Panc1 (cell line): ENCODE results near the gene GALNT9. TPM values are rescaled to one million over a fixed set of nuclear protein-coding genes. Genes with fewer than 3 reads are reported as not detected.
A peak's percentile ranks its signal among the peaks of the same experiment; 100 is the strongest.
"Not testable (repeated sequence)": the region's sequence is repeated elsewhere in the genome, so short reads cannot be mapped to it uniquely, and the experiment has no call there.

Experiments used
- ATAC-seq: fragments of 200-7000 bp; cut with Tn5 transposase; 2 replicates; pipeline ENCODE4 v1.9.1; 2020; ENCODE audit warnings: mild to moderate bottlenecking, moderate library complexity
- Bru-seq: library from RNA; stranded (reverse); fragments of 400-500 nt; gene quantifications from one replicate; lab custom pipeline; 2021; lab: Mats Ljungman, UMichigan
- BruChase-seq, 2 experiments: library from RNA; stranded (reverse); fragments of 400-500 nt; gene quantifications; one replicate each; lab custom pipeline; 2021; lab: Mats Ljungman, UMichigan
- BruUV-seq: library from RNA; stranded (reverse); fragments of 400-500 nt; replicated peaks from 2 replicates; lab custom pipeline; 2021; lab: Mats Ljungman, UMichigan
- CTCF ChIA-PET: fragments of 300-600 bp; sonication (Branson Sonifier 250); formaldehyde crosslinking; loops from one replicate; lab custom pipeline; 2022; ENCODE audit warnings: antibody characterized with exemption; lab: Charles Lee
- POLR2A ChIA-PET: fragments of 300-600 bp; sonication (Branson Sonifier 250); formaldehyde crosslinking; loops from one replicate; lab custom pipeline; 2022; ENCODE audit warnings: antibody characterized with exemption; lab: Charles Lee
- DNase-seq: peaks from one replicate; pipeline ENCODE4 v3.0.0-alpha.2; 2010; ENCODE audit warnings: low read depth, low spot score
- H3K27ac ChIP-seq: 2 replicates; pipeline ENCODE4 v1.5.1; 2011; ENCODE audit warnings: mild to moderate bottlenecking, low read length, inconsistent platforms
- H3K27me3 ChIP-seq: fragments of 200-500 bp; sonication (Bioruptor generic); 2 replicates; pipeline ENCODE4 v1.6.0; 2014; ENCODE audit warnings: low read length, inconsistent platforms; ENCODE audit not compliant: control insufficient read depth, insufficient read depth
- H3K36me3 ChIP-seq: fragments of 200-500 bp; sonication (Bioruptor generic); 2 replicates; pipeline ENCODE4 v1.5.1; 2014; ENCODE audit warnings: inconsistent platforms, mild to moderate bottlenecking, low read length, moderate library complexity; ENCODE audit not compliant: control insufficient read depth, insufficient read depth
- H3K4me1 ChIP-seq: 2 replicates; pipeline ENCODE4 v1.5.1; 2011; ENCODE audit warnings: inconsistent platforms, mild to moderate bottlenecking, low read length, moderate library complexity; ENCODE audit not compliant: control insufficient read depth, insufficient read depth
- H3K4me3 ChIP-seq, 2 experiments: 2 replicates each; pipeline ENCODE4 v1.5.1; 2011 to 2012; ENCODE audit warnings: low read depth in 2 of 2, low read length in 2 of 2, mild to moderate bottlenecking in 2 of 2, inconsistent platforms in 1 of 2, moderate library complexity in 1 of 2
- H3K9me3 ChIP-seq: fragments of 200-500 bp; sonication (Bioruptor generic); 2 replicates; pipeline ENCODE4 v1.5.1; 2014; ENCODE audit warnings: low read depth, mild to moderate bottlenecking, inconsistent platforms, low read length, moderate library complexity; ENCODE audit not compliant: control insufficient read depth, insufficient read depth
- CTCF ChIP-seq: fragments of 450-650 bp; IDR thresholded peaks from 2 replicates; pipeline ENCODE4 v1.5.1; 2017; ENCODE audit warnings: mild to moderate bottlenecking
- REST ChIP-seq, 2 experiments: IDR thresholded peaks; 2 replicates each; pipeline ENCODE4 v1.6.1; 2011 to 2012; ENCODE audit warnings: low read depth in 2 of 2, control low read depth in 1 of 2, low read length in 1 of 2, mild to moderate bottlenecking in 1 of 2, moderate library complexity in 1 of 2; ENCODE audit not compliant: insufficient read depth in 1 of 2
- SIN3A ChIP-seq: IDR thresholded peaks from 2 replicates; pipeline ENCODE4 v1.6.1; 2012; ENCODE audit warnings: low read depth, mild to moderate bottlenecking, low read length, moderate library complexity, borderline replicate concordance; ENCODE audit not compliant: insufficient read depth
- TCF7L2 ChIP-seq: IDR thresholded peaks from 2 replicates; pipeline ENCODE4 v1.6.1; 2011; ENCODE audit warnings: mild to moderate bottlenecking, low read depth, low read length, inconsistent platforms
- in situ Hi-C: cut with HindIII; loops from 2 replicates; pipeline ENCODE4 v1.10.0; 2016; ENCODE audit warnings: low sequenced_read_pairs, low pct_unique_long_range_greater_than_20kb
- intact Hi-C: fragments of 100-400 bp; cut with micrococcal nuclease; formaldehyde crosslinking; loops from one replicate; pipeline ENCODE4 v1.10.0; 2022; ENCODE audit not compliant: unreplicated experiment
- long read RNA-seq: library from polyadenylated mRNA; unstranded; transcript quantifications from one replicate; pipeline ENCODE4 v2.0.0, GENCODE V29; 2021; ENCODE audit not compliant: unreplicated experiment
- polyA plus RNA-seq: library from polyadenylated mRNA; unstranded; fragments of >200 nt; gene quantifications from one replicate; pipeline ENCODE4 v1.2.1, GENCODE V29; 2012; ENCODE audit warnings: missing spikeins; ENCODE audit not compliant: insufficient read length
- total RNA-seq: library from RNA; stranded (reverse); gene quantifications from one replicate; pipeline ENCODE4 v1.2.1, GENCODE V29; 2021; ENCODE audit not compliant: unreplicated experiment

GALNT9 gene
- 0.33 TPM for total RNA-seq
- 0.67 TPM for polyA plus RNA-seq
- percentile 9 among the genes with signal in this experiment for Bru-seq, nascent RNA
- BruChase-seq, experiment 1, labeled RNA remaining after a 2-hour chase, result percentile 4 among the genes with signal in this experiment
- percentile 8 among the genes with signal in this experiment for BruChase-seq, experiment 2, labeled RNA remaining after a 6-hour chase
- long read RNA-seq, result 0 reads

GRCh38 chr12:132329036-132329719 is at the start of gene GALNT9:
Gene GALNT9 (minus strand): TSS chr12:132329589. CDS start chr12:132329203, 386 bp downstream.
- Histone ChIP-seq H3K4me1 (peaks cover 10% of the 10 kb centered on the region), H3K27ac (no peak within 1 kb of the TSS), H3K4me3 (no peak within 1 kb of the TSS), H3K27me3 (peaks cover 1% of the 10 kb centered on the region; the same call in 1 of the 2 replicates), H3K9me3 (no peaks in the 10 kb centered on the region), H3K36me3 (no peaks in the 10 kb centered on the region)
- ChIA-PET POLR2A (no interaction called here), CTCF (no interaction called here)
- in situ Hi-C loops (no loop called here), intact Hi-C loops (no loop called here)
- DNase-seq, result no peak
- no peak for ATAC-seq
- TF ChIP-seq CTCF, result no peak
- TF ChIP-seq REST (IDR thresholded peaks at IDR 0.05; ENCODE audit: insufficient read depth in 1 of 2, low read depth in 2 of 2, low read length in 1 of 2), result peak in 1 of 2 experiments; percentile 70; a peak in 1 of 4 replicates
- BruUV-seq, result no TSS peak

GRCh38 chr12:132379057-132379456 is 49.7 kb upstream of the GALNT9 start:
- DNase-seq, ATAC-seq, H3K27ac ChIP-seq, POLR2A ChIA-PET, BruUV-seq, CTCF ChIA-PET, in situ Hi-C loops, H3K4me3 ChIP-seq, H3K4me1 ChIP-seq, intact Hi-C loops, H3K9me3 ChIP-seq, H3K36me3 ChIP-seq: not testable (repeated sequence)
- peaks cover 25% of the 10 kb centered on the region for H3K27me3 ChIP-seq

- POLR2A ChIA-PET, result no interaction called here
- CTCF ChIA-PET, result no interaction called here
- Histone ChIP-seq H3K9me3 (no peaks in the 10 kb centered on the region), H3K27me3 (peaks cover 19% of the 10 kb centered on the region), H3K36me3 (no peaks in the 10 kb centered on the region), H3K27ac (no peak overlapping the region), H3K4me3 (no peak overlapping the region), H3K4me1 (no peaks in the 10 kb centered on the region)
- TF ChIP-seq REST (IDR thresholded peaks at IDR 0.05; ENCODE audit: insufficient read depth in 1 of 2, low read depth in 2 of 2, low read length in 1 of 2) (no peak), CTCF (no peak), TCF7L2 (no peak), SIN3A (no peak)
- ATAC-seq (no peak), DNase-seq (no peak)
- BruUV-seq, result no TSS peak
- intact Hi-C loops (no loop called here), in situ Hi-C loops (no loop called here)
Measured at GRCh38 chr12:132377147-132377546, 47.8 kb upstream of the GALNT9 start.
